Natural killer cell treated with Interleukin-12 subunit alpha and Interleukin-12 subunit beta and Interleukin-15 and Interleukin-18, amount 100 ng/mL, for 72 hours (primary cell): ENCODE results near the gene ANKIB1. TPM values are rescaled to one million over a fixed set of nuclear protein-coding genes. Genes with fewer than 3 reads are reported as not detected.
"Not testable (repeated sequence)": the region's sequence is repeated elsewhere in the genome, so short reads cannot be mapped to it uniquely, and the experiment has no call there.

Source experiments
- ATAC-seq, 2 donors: fragments of 150-1000 bp; cut with Tn5 transposase in 1 of 2; sonication (Bioruptor Pico), chemical (Tn5 transposase) in 1 of 2; 2 replicates each; pipeline ENCODE4 v1.10.0; 2021
- DNase-seq: peaks from one replicate; pipeline ENCODE4 v3.0.0; 2022; ENCODE audit warnings: low spot score
- H3K27ac Mint-ChIP-seq, 2 donors: 1 replicate in 1 of 2; 2 replicates in 1 of 2; pipeline ENCODE4 v1.8.0; 2022; ENCODE audit warnings: mixed read lengths in 2 of 2, mild to moderate bottlenecking in 1 of 2, moderate library complexity in 1 of 2
- H3K27me3 Mint-ChIP-seq, 2 donors: 1 replicate in 1 of 2; 2 replicates in 1 of 2; pipeline ENCODE4 v1.8.0; 2022; ENCODE audit warnings: mixed read lengths in 2 of 2
- H3K36me3 Mint-ChIP-seq: one replicate; pipeline ENCODE4 v1.8.0; 2022; ENCODE audit warnings: mixed read lengths
- H3K4me1 Mint-ChIP-seq, 2 donors: 1 replicate in 1 of 2; 2 replicates in 1 of 2; pipeline ENCODE4 v1.8.0; 2022; ENCODE audit warnings: low read depth in 2 of 2, mixed read lengths in 2 of 2, mild to moderate bottlenecking in 1 of 2
- H3K4me3 Mint-ChIP-seq: one replicate; pipeline ENCODE4 v1.8.0; 2022; ENCODE audit warnings: mixed read lengths
- H3K9me3 Mint-ChIP-seq: 2 replicates; pipeline ENCODE4 v1.8.0; 2022; ENCODE audit warnings: mixed read lengths
- total RNA-seq, 2 donors: library from RNA; stranded (reverse); gene quantifications; one replicate each; pipeline ENCODE4 v1.2.3, GENCODE V29; 2022

Gene ANKIB1
- total RNA-seq, 2 donors from 2014 or later = 48.8 to 66.8 TPM

- Mint-ChIP-seq H3K9me3 (peaks cover 4% of the 10 kb centered on the region), H3K4me3 (no peak overlapping the region), H3K27me3 (no peaks in the 10 kb centered on the region), H3K4me1 (peaks cover 29 to 34% of the 10 kb centered on the region in 2 donors), H3K27ac (no peak overlapping the region), H3K36me3 (peaks cover 5% of the 10 kb centered on the region)
- DNase-seq (no peak), ATAC-seq (no peak)
Measured at GRCh38 chr7:92251181-92251580, 5.4 kb downstream of the ANKIB1 start.

- Mint-ChIP-seq H3K36me3 (peaks cover 5% of the 10 kb centered on the region), H3K4me3 (no peak overlapping the region), H3K4me1 (peaks cover 15 to 21% of the 10 kb centered on the region in 2 donors), H3K9me3 (peaks cover 4% of the 10 kb centered on the region), H3K27me3 (no peaks in the 10 kb centered on the region), H3K27ac (no peak overlapping the region)
- ATAC-seq (no peak), DNase-seq (no peak)
Measured at GRCh38 chr7:92253251-92253650, 7.5 kb downstream of the ANKIB1 start.

- not testable (repeated sequence) for DNase-seq, H3K27ac Mint-ChIP-seq, H3K36me3 Mint-ChIP-seq, H3K27me3 Mint-ChIP-seq, H3K4me3 Mint-ChIP-seq, H3K9me3 Mint-ChIP-seq, ATAC-seq
- H3K4me1 Mint-ChIP-seq = peaks cover 17 to 23% of the 10 kb centered on the region in 2 donors
Measured at GRCh38 chr7:92254800-92255199, 9.0 kb downstream of the ANKIB1 start.

DNA sequence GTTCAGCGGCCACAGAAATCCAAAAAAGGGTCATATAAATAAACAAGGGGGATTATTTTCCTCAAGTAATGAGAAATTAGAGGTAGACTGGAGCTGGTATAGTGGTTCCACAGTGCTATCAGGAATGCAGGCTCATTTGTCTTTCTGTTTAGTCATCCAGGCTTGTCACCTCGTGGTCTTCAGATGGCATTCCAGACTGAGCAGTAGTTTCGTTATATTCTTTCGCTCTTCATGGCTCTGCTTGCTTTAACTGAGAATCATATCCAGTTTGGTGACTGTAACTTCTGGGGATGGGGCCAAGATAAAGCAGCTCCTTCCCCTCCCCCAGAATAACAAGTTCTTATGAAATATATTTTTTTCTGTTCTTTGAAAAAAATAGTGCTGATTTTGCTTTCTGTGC is 9.5 kb downstream of the ANKIB1 start:
- Mint-ChIP-seq H3K9me3 (peaks cover 4% of the 10 kb centered on the region), H3K36me3 (peaks cover 5% of the 10 kb centered on the region), H3K4me1 (peaks cover 22 to 28% of the 10 kb centered on the region in 2 donors), H3K27me3 (no peaks in the 10 kb centered on the region), H3K27ac (no peak overlapping the region), H3K4me3 (no peak overlapping the region)
- DNase-seq (no peak), ATAC-seq (no peak)

DNA sequence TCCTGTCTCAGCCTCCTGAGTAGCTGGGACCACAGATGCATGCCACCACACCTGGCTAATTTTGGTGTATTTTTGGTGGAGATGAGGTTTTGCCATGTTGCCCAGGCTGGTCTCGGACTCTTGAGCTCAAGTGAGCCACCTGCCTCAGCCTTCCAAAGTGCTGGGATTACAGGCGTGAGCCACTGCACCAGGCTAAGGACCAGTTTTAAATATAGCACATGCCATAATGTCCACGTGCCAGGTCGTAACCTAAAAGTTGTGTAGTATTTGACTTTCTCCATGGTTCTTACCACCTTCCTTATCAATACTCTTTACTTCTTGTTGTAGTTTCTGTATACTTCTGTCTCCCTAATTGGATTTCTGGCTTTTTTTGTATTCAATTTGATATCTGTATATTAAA is 13.3 kb downstream of the ANKIB1 start:
- Mint-ChIP-seq H3K27me3 (no peaks in the 10 kb centered on the region), H3K27ac (no peak overlapping the region), H3K36me3 (peaks cover 5% of the 10 kb centered on the region), H3K4me1 (peaks cover 16 to 27% of the 10 kb centered on the region in 2 donors), H3K4me3 (no peak overlapping the region), H3K9me3 (peaks cover 4% of the 10 kb centered on the region)
- DNase-seq = no peak
- ATAC-seq = no peak

DNA sequence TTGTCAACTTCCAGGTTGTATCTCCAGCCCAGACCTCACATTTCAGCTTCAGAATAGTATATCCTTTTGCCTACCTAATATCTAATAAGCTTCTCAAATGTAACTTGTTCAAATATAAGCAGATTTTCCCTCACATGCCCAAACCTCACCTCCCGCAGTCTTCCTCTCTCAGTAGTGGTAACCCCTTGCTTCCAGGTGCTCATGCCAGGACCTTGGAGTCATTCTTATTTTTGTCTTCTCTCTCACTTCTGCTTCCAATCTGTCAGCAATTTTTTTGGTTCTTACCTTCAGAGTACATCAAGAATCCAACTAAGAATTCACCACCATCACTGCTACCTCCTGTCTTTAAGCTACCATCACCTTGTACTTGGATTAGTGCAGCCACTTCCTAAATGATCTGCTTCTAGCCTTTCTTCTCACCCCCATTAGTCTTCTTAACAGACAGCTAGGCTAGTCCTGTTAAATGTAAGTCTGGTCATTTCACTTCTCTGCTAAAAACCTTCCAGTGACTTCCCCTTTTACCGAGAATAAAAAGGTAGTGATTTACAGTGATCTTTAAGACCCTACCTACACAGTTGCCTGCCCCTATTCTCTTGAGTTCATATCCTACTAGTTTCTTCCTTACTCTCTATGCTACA is 14.0 kb downstream of the ANKIB1 start:
- ATAC-seq (no peak), DNase-seq (no peak)
- Mint-ChIP-seq H3K4me1 (peaks cover 15 to 26% of the 10 kb centered on the region in 2 donors), H3K36me3 (peaks cover 5% of the 10 kb centered on the region), H3K27ac (no peak overlapping the region), H3K4me3 (no peak overlapping the region), H3K27me3 (no peaks in the 10 kb centered on the region), H3K9me3 (peaks cover 4% of the 10 kb centered on the region)

GRCh38 chr7:92260248-92260781 is 14.5 kb downstream of the ANKIB1 start:
- H3K4me3 Mint-ChIP-seq = no peak overlapping the region
- no peak for DNase-seq
- H3K4me1 Mint-ChIP-seq = peaks cover 11 to 20% of the 10 kb centered on the region in 2 donors
- ATAC-seq = no peak
- H3K27ac Mint-ChIP-seq = no peak overlapping the region
- no peaks in the 10 kb centered on the region for H3K27me3 Mint-ChIP-seq
- no peaks in the 10 kb centered on the region for H3K9me3 Mint-ChIP-seq
- no peaks in the 10 kb centered on the region for H3K36me3 Mint-ChIP-seq

DNA sequence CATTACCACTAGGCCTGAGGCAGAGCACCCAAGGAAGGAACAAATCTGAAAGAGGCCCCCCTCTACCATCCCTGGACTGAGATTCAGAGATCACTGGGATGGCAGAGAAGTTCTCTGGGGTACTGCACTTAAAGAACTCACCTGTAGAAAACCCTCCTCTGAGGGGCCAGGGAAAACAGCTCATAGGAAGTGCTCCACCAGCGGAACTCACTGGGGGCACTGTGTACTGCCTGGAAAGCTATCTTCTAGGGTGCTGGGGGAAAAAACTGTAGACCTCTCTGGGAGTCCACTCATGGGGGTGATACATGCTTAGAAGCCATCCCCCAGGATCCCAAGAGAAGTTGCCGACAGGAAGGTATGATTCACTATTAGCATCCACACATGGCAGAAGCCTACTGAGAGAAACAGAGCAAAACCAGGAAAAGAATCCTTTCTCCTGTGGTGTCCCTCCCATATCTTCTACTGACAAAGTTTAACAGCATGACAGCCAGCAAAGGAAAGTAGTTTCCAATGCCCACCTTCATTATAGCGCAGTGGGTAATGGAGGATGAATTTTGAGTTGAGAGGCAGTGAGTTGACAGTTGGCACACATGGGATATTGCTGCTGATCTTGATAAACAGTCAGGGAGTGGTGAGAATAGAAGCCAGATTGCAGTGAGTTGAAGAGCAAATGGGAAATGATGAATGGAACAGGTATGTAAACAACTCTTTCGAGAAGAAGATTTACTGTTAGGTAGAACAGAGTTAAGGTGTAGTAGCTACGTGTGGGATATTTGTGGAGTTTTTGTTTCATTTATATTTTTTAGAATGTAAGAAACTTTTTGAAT is 20.9 kb downstream of the ANKIB1 start:
- no peaks in the 10 kb centered on the region for H3K36me3 Mint-ChIP-seq
- ATAC-seq (no peak), DNase-seq (no peak)
- no peaks in the 10 kb centered on the region for H3K9me3 Mint-ChIP-seq
- H3K27me3 Mint-ChIP-seq = no peaks in the 10 kb centered on the region
- H3K27ac Mint-ChIP-seq = no peak overlapping the region
- H3K4me3 Mint-ChIP-seq = no peak overlapping the region
- peaks cover 1 to 3% of the 10 kb centered on the region in 2 donors for H3K4me1 Mint-ChIP-seq

DNA sequence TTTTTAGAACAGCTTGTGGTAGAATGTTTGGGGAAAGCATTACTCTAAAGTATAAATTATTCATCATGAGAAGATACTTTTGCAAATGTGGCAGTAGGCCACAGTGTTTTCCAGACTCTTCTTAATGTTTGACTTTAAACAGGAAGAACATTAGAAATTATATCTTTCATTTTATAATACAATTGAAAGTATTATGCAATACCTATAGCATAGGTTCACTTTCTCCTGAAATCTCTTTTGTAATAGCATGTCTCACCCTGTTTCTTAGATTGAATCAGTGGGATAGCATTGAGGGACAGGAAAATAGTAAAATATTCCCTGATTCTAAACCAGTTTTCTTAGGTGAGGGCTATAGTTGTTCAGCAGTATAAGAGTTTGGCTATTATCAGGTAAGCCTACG is 23.1 kb downstream of the ANKIB1 start:
- H3K27me3 Mint-ChIP-seq = no peaks in the 10 kb centered on the region
- no peaks in the 10 kb centered on the region for H3K9me3 Mint-ChIP-seq
- no peaks in the 10 kb centered on the region for H3K36me3 Mint-ChIP-seq
- peaks cover 4 to 7% of the 10 kb centered on the region in 2 donors for H3K4me1 Mint-ChIP-seq
- ATAC-seq (no peak), DNase-seq (no peak)
- H3K27ac Mint-ChIP-seq = no peak overlapping the region
- H3K4me3 Mint-ChIP-seq = no peak overlapping the region

DNA sequence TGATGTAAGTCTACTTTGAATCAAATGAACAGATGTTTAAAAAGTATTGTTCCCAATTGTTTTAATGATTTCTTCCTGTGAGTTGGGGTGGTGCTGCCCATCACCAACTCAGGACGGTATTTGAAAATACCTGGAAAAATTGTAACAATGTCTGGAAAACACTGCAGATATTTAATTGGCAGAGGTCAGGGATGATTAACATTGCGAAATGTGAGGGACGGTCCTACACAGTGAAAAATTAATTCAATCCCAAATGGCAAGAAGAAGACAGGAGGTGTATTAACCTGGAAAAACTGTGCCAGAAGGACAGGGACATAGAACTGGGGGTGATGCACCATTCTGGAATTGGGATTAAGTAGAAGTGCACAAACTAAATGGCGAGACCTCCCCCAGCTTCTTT is 29.6 kb downstream of the ANKIB1 start:
- H3K4me1 Mint-ChIP-seq = peaks cover 12 to 16% of the 10 kb centered on the region in 2 donors
- ATAC-seq = no peak
- H3K27ac Mint-ChIP-seq = no peak overlapping the region
- no peaks in the 10 kb centered on the region for H3K9me3 Mint-ChIP-seq
- DNase-seq = no peak
- no peaks in the 10 kb centered on the region for H3K27me3 Mint-ChIP-seq
- no peak overlapping the region for H3K4me3 Mint-ChIP-seq
- H3K36me3 Mint-ChIP-seq = no peaks in the 10 kb centered on the region

DNA sequence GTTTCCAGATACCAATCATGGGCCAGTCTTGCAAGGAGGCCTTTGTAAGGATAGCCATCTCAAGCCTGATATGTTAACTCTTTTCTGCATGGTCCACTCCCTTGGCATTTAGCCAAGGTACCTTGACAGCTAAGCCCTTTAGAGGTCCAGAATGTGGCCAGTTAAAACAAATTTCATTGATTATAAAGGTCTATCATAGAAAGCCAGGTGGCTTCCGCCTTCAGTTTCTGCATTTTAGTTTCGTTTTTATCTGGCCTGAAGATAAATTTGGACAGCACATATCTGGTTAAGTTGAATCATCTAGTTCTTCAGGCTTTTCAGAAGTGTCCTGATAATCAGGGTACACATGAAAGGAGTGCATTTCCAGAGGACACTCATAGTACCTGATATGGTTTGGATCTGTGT is 30.7 kb downstream of the ANKIB1 start:
- peaks cover 12 to 16% of the 10 kb centered on the region in 2 donors for H3K4me1 Mint-ChIP-seq
- no peak for ATAC-seq
- no peak for DNase-seq
- no peaks in the 10 kb centered on the region for H3K36me3 Mint-ChIP-seq
- no peaks in the 10 kb centered on the region for H3K27me3 Mint-ChIP-seq
- H3K27ac Mint-ChIP-seq = no peak overlapping the region
- H3K4me3 Mint-ChIP-seq = no peak overlapping the region
- H3K9me3 Mint-ChIP-seq = no peaks in the 10 kb centered on the region

DNA sequence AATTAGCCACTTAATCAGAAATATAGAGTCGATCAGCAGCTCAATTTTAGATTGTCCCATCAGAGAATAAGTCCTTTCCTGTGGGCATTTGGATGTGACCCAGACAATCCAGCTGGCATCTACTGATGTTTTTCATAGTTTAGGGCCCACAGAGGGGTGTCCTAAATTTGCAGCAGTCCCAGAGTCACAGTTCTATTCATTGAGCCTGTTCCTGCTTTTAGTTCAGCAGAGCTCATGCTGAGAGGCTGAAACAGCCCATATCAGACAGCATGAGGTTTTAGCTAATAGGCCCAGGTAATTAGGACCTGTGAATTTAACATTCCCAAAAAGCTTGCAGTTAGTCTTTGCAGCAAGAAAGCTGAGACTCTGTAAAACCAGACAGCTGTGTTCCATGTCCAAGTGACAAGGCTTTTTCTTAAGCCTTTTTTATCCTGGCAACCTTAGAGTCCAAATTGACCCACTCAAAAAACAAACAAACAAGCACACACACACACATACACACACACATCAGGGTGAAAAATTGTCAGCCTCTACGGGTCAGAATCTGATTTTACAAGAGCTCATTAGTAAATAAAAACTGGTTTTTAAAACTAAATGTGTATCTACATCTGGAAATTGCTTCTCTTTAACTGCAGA is 33.7 kb downstream of the ANKIB1 start:
- Mint-ChIP-seq H3K9me3 (no peaks in the 10 kb centered on the region), H3K36me3 (no peaks in the 10 kb centered on the region), H3K27ac (no peak overlapping the region), H3K4me3 (no peak overlapping the region), H3K4me1 (peaks cover 7 to 9% of the 10 kb centered on the region in 2 donors), H3K27me3 (no peaks in the 10 kb centered on the region)
- no peak for DNase-seq
- no peak for ATAC-seq

- Mint-ChIP-seq H3K27me3 (no peaks in the 10 kb centered on the region), H3K36me3 (no peaks in the 10 kb centered on the region)
- no peak for DNase-seq
Measured at GRCh38 chr7:92281031-92281430, 35.3 kb downstream of the ANKIB1 start.

More at GRCh38 chr7:92281031-92281430, 35.3 kb downstream of the ANKIB1 start:
- ATAC-seq = no peak
- H3K27ac Mint-ChIP-seq = peak overlapping the region in 1 of 2 donors; percentile 62
- no peaks in the 10 kb centered on the region for H3K9me3 Mint-ChIP-seq
- peaks cover 7 to 10% of the 10 kb centered on the region in 2 donors for H3K4me1 Mint-ChIP-seq
- H3K4me3 Mint-ChIP-seq = no peak overlapping the region
